K562 (cell line): Measurements from ENCODE around the gene ZMAT3. TPM values are rescaled to one million over a fixed set of nuclear protein-coding genes. Genes with fewer than 3 reads are reported as not detected.

Experiments
- ATAC-seq: fragments of 200-7000 bp; cut with Tn5 transposase; 3 replicates; pipeline ENCODE4 v1.9.1; 2020; ENCODE audit warnings: moderate library complexity
- BruUV-seq: library from RNA; stranded (reverse); fragments of 400-500 nt; replicated peaks from 2 replicates; lab custom pipeline; 2021; lab: Mats Ljungman, UMichigan
- CTCF ChIA-PET: fragments of 300-600 bp; formaldehyde crosslinking; extraction: SDS; loops from one replicate; lab custom pipeline; 2021; ENCODE audit warnings: low intra/inter-chr PET ratio; lab: Yijun Ruan, JAX
- POLR2A ChIA-PET: fragments of 300-600, 350-650 bp; sonication (Branson Sonifier 250); formaldehyde crosslinking; extraction: SDS; loops from one replicate; lab custom pipeline; 2021; ENCODE audit warnings: antibody characterized with exemption, inconsistent platforms; lab: Yijun Ruan, JAX
- DNase-seq, 4 experiments: peaks; one replicate each; pipeline versions ENCODE4 v3.0.0 to v3.0.0-alpha.2; 2011 to 2018; ENCODE audit warnings: low spot score in 3 of 4, mixed read lengths in 3 of 4; ENCODE audit errors: extremely low read depth in 1 of 4
- FAIRE-seq: peaks from 2 replicates; lab custom pipeline; 2011; peaks lifted over from hg19 to GRCh38; lab: Jason Lieb, UNC
- H2AFZ ChIP-seq: 2 replicates; pipeline ENCODE4 v1.6.0; 2011; ENCODE audit warnings: low read depth, low read length, control low read depth, inconsistent platforms
- H3K27ac ChIP-seq: fragments of 200-600 bp; 3 replicates; pipeline ENCODE4 v1.8.0; 2011; ENCODE audit warnings: low read depth, mild to moderate bottlenecking, control low read depth, inconsistent platforms, low read length, moderate library complexity, mixed read lengths; ENCODE audit errors: extremely low read depth
- H3K27me3 ChIP-seq, 2 experiments: fragments of 300-600 bp in 1 of 2; 2 replicates in 1 of 2; 3 replicates in 1 of 2; pipeline versions ENCODE4 v1.6.0 to v1.8.0; 2011; ENCODE audit warnings: inconsistent platforms in 2 of 2, low read length in 2 of 2, mild to moderate bottlenecking in 1 of 2, mixed read lengths in 1 of 2, moderate library complexity in 1 of 2; ENCODE audit not compliant: control insufficient read depth in 2 of 2, insufficient read depth in 2 of 2
- H3K36me3 ChIP-seq: fragments of 300-600 bp; 3 replicates; pipeline ENCODE4 v1.8.0; 2011; ENCODE audit warnings: mild to moderate bottlenecking, low read length, inconsistent platforms; ENCODE audit not compliant: control insufficient read depth, insufficient read depth
- H3K4me1 ChIP-seq, 2 experiments: fragments of 200-600 bp in 1 of 2; replicated peaks in 1 of 2; 2 replicates in 1 of 2; 3 replicates in 1 of 2; pipeline versions ENCODE4 v1.5.1 to v1.8.0; 2011; ENCODE audit warnings: inconsistent platforms in 2 of 2, low read length in 2 of 2, mild to moderate bottlenecking in 1 of 2, mixed read lengths in 1 of 2, moderate library complexity in 1 of 2; ENCODE audit not compliant: control insufficient read depth in 2 of 2, insufficient read depth in 2 of 2
- H3K4me2 ChIP-seq: 2 replicates; pipeline ENCODE4 v1.6.1; 2011; ENCODE audit warnings: low read length, control low read depth, inconsistent platforms, mixed read lengths; ENCODE audit not compliant: insufficient read depth
- H3K4me3 ChIP-seq: fragments of 200-600 bp; sonication (generic), shearing (Covaris generic); 2 replicates; pipeline ENCODE4 v1.5.1; 2016; ENCODE audit warnings: control low read depth, inconsistent platforms
- H3K79me2 ChIP-seq: fragments of 200-600 bp; 3 replicates; pipeline ENCODE4 v1.8.0; 2011; ENCODE audit warnings: low read length, inconsistent platforms; ENCODE audit not compliant: control insufficient read depth, insufficient read depth
- H3K9ac ChIP-seq, 2 experiments: 2 replicates each; pipeline versions ENCODE4 v1.6.0 to v1.6.1; 2011; ENCODE audit warnings: low read depth in 2 of 2, low read length in 2 of 2, control low read depth in 1 of 2, inconsistent platforms in 1 of 2, mild to moderate bottlenecking in 1 of 2, mixed read lengths in 1 of 2; ENCODE audit not compliant: insufficient read depth in 1 of 2
- H3K9me1 ChIP-seq: one replicate; pipeline ENCODE4 v1.6.0; 2011; ENCODE audit warnings: inconsistent platforms, mild to moderate bottlenecking, low read length, moderate library complexity; ENCODE audit not compliant: control insufficient read depth, insufficient read depth
- H3K9me3 ChIP-seq: replicated peaks from 2 replicates; pipeline ENCODE4 v1.5.1; 2011; ENCODE audit warnings: low read depth, low read length, inconsistent platforms; ENCODE audit not compliant: control insufficient read depth, insufficient read depth
- H4K20me1 ChIP-seq: replicated peaks from 2 replicates; pipeline ENCODE4 v1.6.1; 2011; ENCODE audit warnings: low read length, inconsistent platforms, mixed read lengths; ENCODE audit not compliant: control insufficient read depth, insufficient read depth
- FOXP1 ChIP-seq: sonication (generic); formaldehyde crosslinking; IDR thresholded peaks from 2 replicates; pipeline ENCODE4 v1.8.0; 2022; ENCODE audit warnings: mild to moderate bottlenecking, missing genetic modification reagents
- LEF1 ChIP-seq: fragments of 450-650 bp; IDR thresholded peaks from 2 replicates; pipeline ENCODE4 v1.6.1; 2016; ENCODE audit warnings: mild to moderate bottlenecking
- MCM3 ChIP-seq: fragments of 450-650 bp; IDR thresholded peaks from 2 replicates; pipeline ENCODE4 v1.6.1; 2016
- PHF8 ChIP-seq: fragments of 200-600 bp; sonication (generic); IDR thresholded peaks from 2 replicates; pipeline ENCODE4 v1.6.1; 2012; ENCODE audit warnings: mixed run types, mild to moderate bottlenecking, inconsistent platforms, low read length, moderate library complexity, borderline replicate concordance
- PPARD ChIP-seq: fragments of 250-450 bp; sonication (Bioruptor Pico); IDR thresholded peaks from 2 replicates; pipeline ENCODE4 v1.8.0; 2022; ENCODE audit warnings: inconsistent platforms, mild to moderate bottlenecking, moderate library complexity
- SIRT6 ChIP-seq: IDR thresholded peaks from one replicate; pipeline ENCODE4 v1.6.1; 2012; ENCODE audit warnings: low read depth, mild to moderate bottlenecking, control low read depth, inconsistent platforms, low read length, moderate library complexity
- ZBTB7A ChIP-seq: IDR thresholded peaks from 2 replicates; pipeline ENCODE4 v1.6.1; 2011; ENCODE audit warnings: low read depth, mild to moderate bottlenecking, low read length, moderate library complexity, borderline replicate concordance; ENCODE audit not compliant: control insufficient read depth
- ZNF146 ChIP-seq: IDR thresholded peaks from one replicate; pipeline ENCODE4 v1.6.1; 2018; ENCODE audit warnings: missing compliant biosample characterization; ENCODE audit not compliant: unreplicated experiment
- ZNF24 ChIP-seq: fragments of 450-650 bp; IDR thresholded peaks from 2 replicates; pipeline ENCODE4 v1.6.1; 2016
- ZSCAN32 ChIP-seq: fragments of 450-650 bp; formaldehyde crosslinking; IDR thresholded peaks from 2 replicates; pipeline ENCODE4 v1.4.0; 2020; ENCODE audit warnings: mild to moderate bottlenecking, moderate library complexity
- WGBS: fragments of 100-300 bp; shearing (Covaris generic); methylation state at CpG from one replicate; pipeline ENCODE4 v1.1.6; 2016; ENCODE audit warnings: low coverage, mixed read lengths; ENCODE audit not compliant: insufficient coverage; ENCODE audit errors: missing lambda C conversion rate; 5-methylcytosine and 5-hydroxymethylcytosine counted together
- in situ Hi-C: fragments of 300-500 bp; cut with MboI; formaldehyde crosslinking; loops from 4 replicates; pipeline ENCODE4 v1.15.0; 2018; ENCODE audit warnings: inconsistent platforms, mixed read lengths
- intact Hi-C: fragments of 100-400 bp; cut with micrococcal nuclease; formaldehyde crosslinking; loops from 2 replicates; pipeline ENCODE4 v1.14.2; 2022
- polyA plus RNA-seq, 8 experiments: library from polyadenylated mRNA; depleted of rRNA in 4 of 8; stranded (reverse) in 5 of 8; unstranded in 3 of 8; fragments of >200 nt; fragmentation: Nextera tagmentation in 2 of 8; fragmentation: Illumina TruSeq in 1 of 8; extraction: Ambion mirVana in 2 of 8; extraction: Trizol in 1 of 8; gene quantifications; 2 replicates each; pipeline versions ENCODE4 v1.2.1 to v1.2.3, GENCODE V29; 2011 to 2014; ENCODE audit warnings: inconsistent platforms in 1 of 8, missing spikeins in 1 of 8
- total RNA-seq, 7 experiments: library from RNA; depleted of rRNA in 6 of 7; stranded (reverse); fragments of >200 nt in 6 of 7; fragmentation: Illumina TruSeq in 2 of 7; extraction: Trizol in 2 of 7; gene quantifications; 2 replicates each; pipeline versions ENCODE4 v1.2.1 to v1.2.3, GENCODE V29; 2011 to 2021; ENCODE audit warnings: low replicate concordance in 1 of 7
- TF ChIP-seq, protein P1 (sequence below): fragments of 450-650 bp; formaldehyde crosslinking; IDR thresholded peaks from 2 replicates; pipeline ENCODE4 v1.4.0; 2020; ENCODE audit warnings: mild to moderate bottlenecking, moderate library complexity

ZMAT3 gene
- total and polyA plus RNA-seq, 9 of the 15 experiments (the other 6 are each of a cell fraction or from before 2014, with no cell fraction given) = 0.87 to 5.1 (median 3.9) TPM

DNA sequence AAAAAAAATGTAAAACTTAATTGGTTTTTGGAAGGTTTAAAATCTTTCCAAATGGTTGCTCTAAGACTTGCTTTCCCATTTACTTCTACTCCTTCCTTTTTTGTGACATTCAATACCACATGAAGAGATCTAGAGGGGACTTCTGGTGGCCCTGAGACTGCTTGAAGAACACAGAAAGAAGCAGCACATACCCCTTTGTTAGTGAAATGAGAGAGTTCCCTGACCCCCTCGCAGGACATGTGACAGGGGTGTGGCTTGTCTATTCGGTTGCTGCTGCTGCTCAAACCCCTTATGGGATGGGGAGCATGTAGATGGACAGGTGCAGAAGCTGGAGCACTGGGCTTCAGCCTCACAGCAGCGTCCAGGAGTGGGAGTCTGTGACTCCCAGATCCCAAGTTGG, 71.0 kb downstream of the ZMAT3 start:
- no TSS peak for BruUV-seq
- Histone ChIP-seq H3K4me3 (no peak overlapping the region), H3K4me2 (no peak overlapping the region), H3K4me1 (no peaks in the 10 kb centered on the region), H3K27ac (no peak overlapping the region), H3K9me1 (no peaks in the 10 kb centered on the region), H2AFZ (no peak overlapping the region), H3K9ac (no peak overlapping the region), H3K27me3 (peaks cover 0 to 13% of the 10 kb centered on the region in 2 experiments; a peak in 2 of 5 replicates), H3K9me3 (no peaks in the 10 kb centered on the region), H3K79me2 (no peaks in the 10 kb centered on the region), H3K36me3 (no peaks in the 10 kb centered on the region), H4K20me1 (no peaks in the 10 kb centered on the region)
- FAIRE-seq (no peak), ATAC-seq (no peak), DNase-seq (no peak)
- ChIA-PET CTCF (no interaction called here), POLR2A (interaction anchor here (0.6 kb wide), 1 partner anchor 561 kb away, joined by 3 read pairs; no protein-coding TSS in a partner anchor)
- in situ Hi-C loops (loop anchor here (25.0 kb wide), 1 partner anchor 562 kb away; the partner anchor contains the start of gene ACTL6A), intact Hi-C loops (no loop called here)
- 5% methylated on average over 3 of the region's 3 CpGs for WGBS
- no peak for TF ChIP-seq ZSCAN32 (CRISPR knock-in tag)
- TF ChIP-seq MCM3 = no peak
- TF ChIP-seq ZNF146 = no peak
- no peak for TF ChIP-seq ZNF24
- TF ChIP-seq ZBTB7A = no peak
- no peak for TF ChIP-seq SIRT6
- no peak for TF ChIP-seq PPARD (CRISPR knock-in tag)
- TF ChIP-seq FOXP1 (CRISPR knock-in tag) = no peak
- no peak for TF ChIP-seq PHF8
- TF ChIP-seq, protein P1, sequence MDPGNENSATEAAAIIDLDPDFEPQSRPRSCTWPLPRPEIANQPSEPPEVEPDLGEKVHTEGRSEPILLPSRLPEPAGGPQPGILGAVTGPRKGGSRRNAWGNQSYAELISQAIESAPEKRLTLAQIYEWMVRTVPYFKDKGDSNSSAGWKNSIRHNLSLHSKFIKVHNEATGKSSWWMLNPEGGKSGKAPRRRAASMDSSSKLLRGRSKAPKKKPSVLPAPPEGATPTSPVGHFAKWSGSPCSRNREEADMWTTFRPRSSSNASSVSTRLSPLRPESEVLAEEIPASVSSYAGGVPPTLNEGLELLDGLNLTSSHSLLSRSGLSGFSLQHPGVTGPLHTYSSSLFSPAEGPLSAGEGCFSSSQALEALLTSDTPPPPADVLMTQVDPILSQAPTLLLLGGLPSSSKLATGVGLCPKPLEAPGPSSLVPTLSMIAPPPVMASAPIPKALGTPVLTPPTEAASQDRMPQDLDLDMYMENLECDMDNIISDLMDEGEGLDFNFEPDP (CRISPR knock-in tag) = no peak
- TF ChIP-seq LEF1 = no peak
